DOHH2 (cell line): ENCODE data around the gene LPIN3.

ENCODE experiments used
- EZH2phosphoT487 ChIP-seq: fragments of 200-600 bp; sonication (generic); IDR thresholded peaks from 2 replicates; pipeline ENCODE4 v1.6.1; 2017; ENCODE audit warnings: borderline replicate concordance, mild to moderate bottlenecking, antibody characterized with exemption, low read length, moderate library complexity, mixed read lengths
- TF ChIP-seq, protein P1 (sequence below): fragments of 200-600 bp; sonication (generic); IDR thresholded peaks from one replicate; pipeline ENCODE4 v1.5.1; 2014; ENCODE audit warnings: antibody characterized with exemption, mild to moderate bottlenecking, low read depth, low read length; ENCODE audit not compliant: poor library complexity, severe bottlenecking

DNA sequence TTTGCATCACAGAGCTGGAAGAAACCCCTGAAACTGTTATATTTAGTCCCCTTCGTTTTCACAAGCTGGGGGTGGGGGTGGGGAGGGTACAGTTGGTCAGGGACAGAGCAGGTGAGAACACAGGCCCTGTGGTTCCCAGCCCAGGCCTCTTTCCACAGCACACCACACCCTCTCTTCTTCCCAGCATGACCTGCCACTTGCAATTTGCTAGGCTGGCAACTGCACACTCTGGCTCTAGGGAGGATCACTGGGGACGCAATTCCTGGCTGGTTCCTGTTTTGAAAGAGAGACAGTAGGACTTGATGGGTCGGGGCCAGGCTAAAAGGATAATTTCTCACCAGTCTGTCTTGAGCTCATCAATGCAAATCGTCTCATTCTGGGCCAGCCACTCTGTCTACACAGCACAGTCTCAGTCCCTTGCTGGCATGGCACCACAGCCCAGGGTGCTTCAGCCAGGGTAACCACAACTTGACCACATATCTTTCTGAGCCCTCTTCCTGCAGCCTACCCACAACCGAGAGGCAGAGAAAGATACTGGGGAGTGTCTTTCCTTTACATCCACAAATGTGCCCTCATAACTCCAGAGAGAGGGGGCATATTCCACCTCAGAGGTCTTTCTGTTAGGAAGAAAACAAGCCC lies 67.7 kb downstream of the LPIN3 start:
- no peak for TF ChIP-seq EZH2phosphoT487
- TF ChIP-seq, protein P1, sequence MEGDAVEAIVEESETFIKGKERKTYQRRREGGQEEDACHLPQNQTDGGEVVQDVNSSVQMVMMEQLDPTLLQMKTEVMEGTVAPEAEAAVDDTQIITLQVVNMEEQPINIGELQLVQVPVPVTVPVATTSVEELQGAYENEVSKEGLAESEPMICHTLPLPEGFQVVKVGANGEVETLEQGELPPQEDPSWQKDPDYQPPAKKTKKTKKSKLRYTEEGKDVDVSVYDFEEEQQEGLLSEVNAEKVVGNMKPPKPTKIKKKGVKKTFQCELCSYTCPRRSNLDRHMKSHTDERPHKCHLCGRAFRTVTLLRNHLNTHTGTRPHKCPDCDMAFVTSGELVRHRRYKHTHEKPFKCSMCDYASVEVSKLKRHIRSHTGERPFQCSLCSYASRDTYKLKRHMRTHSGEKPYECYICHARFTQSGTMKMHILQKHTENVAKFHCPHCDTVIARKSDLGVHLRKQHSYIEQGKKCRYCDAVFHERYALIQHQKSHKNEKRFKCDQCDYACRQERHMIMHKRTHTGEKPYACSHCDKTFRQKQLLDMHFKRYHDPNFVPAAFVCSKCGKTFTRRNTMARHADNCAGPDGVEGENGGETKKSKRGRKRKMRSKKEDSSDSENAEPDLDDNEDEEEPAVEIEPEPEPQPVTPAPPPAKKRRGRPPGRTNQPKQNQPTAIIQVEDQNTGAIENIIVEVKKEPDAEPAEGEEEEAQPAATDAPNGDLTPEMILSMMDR, result no peak
